Choroid plexus epithelial cell (primary cell): ENCODE data around the gene SARM1.

Experiments
- DNase-seq: peaks from one replicate; pipeline ENCODE4 v3.0.0-alpha.2; 2010; ENCODE audit warnings: low read depth
- H3K4me3 ChIP-seq: 2 replicates; pipeline ENCODE4 v1.5.1; 2011; ENCODE audit warnings: low read depth, mild to moderate bottlenecking, control low read depth, low read length, moderate library complexity
- TF ChIP-seq, protein P1 (sequence below): conservative IDR thresholded peaks from 2 replicates; pipeline ENCODE4 v1.5.1; 2011; ENCODE audit warnings: low read depth, mild to moderate bottlenecking, control low read depth, inconsistent platforms, low read length, moderate library complexity

The SARM1 gene

DNA sequence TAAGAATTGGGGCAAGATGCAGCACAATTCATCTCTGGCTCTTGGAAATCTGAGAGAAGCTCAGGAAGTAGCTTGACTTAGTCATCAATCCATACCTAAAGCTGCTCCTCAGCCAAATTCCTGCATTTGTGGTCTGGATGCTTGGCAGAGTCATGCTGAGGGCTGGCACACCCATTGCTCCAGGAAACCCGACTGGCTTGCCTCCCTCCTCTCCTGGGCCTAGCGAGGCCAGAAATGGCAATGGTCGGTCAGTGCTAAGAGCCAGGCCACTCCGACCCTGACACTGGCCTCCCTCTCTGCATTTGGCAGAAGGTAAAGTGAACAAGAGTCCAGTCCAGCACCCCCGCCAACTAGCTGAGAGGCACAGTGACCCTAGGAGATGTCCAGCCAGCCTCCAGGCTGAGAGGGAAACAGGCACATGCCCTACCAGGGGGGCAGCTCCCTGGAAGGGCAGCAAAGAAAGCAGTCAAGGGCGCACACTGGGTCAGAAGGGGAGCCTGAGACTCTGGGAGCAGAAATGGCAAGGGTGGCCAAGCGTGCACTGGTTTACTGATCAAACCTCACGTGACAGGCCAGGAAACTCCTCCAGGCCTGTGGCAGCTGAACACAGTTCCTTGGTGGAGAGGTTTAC, 24.1 kb upstream of the SARM1 start:
- DNase-seq, result peak; percentile 83
- no peak overlapping the region for H3K4me3 ChIP-seq
- TF ChIP-seq, protein P1, sequence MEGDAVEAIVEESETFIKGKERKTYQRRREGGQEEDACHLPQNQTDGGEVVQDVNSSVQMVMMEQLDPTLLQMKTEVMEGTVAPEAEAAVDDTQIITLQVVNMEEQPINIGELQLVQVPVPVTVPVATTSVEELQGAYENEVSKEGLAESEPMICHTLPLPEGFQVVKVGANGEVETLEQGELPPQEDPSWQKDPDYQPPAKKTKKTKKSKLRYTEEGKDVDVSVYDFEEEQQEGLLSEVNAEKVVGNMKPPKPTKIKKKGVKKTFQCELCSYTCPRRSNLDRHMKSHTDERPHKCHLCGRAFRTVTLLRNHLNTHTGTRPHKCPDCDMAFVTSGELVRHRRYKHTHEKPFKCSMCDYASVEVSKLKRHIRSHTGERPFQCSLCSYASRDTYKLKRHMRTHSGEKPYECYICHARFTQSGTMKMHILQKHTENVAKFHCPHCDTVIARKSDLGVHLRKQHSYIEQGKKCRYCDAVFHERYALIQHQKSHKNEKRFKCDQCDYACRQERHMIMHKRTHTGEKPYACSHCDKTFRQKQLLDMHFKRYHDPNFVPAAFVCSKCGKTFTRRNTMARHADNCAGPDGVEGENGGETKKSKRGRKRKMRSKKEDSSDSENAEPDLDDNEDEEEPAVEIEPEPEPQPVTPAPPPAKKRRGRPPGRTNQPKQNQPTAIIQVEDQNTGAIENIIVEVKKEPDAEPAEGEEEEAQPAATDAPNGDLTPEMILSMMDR, result no peak

DNA sequence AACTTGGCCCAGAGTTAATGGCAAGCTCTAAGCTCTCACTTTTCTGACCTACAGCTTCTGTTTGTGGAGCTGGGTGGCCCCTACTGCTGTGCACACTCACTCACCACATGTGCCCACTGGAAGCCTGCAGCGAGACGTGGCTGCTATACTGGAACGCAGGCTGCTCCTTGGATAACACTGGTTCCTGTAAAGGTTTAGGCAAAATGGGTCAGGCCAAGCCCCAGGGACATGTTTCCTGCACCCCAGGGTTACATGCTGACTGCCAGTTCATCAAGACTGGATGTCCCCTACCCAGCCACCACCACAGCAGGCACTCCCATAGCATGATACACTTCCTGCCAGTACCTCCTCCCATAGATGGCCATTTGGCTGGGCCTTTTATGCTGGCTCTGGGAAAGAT, 22.5 kb upstream of the SARM1 start:
- DNase-seq, result no peak
- H3K4me3 ChIP-seq, result no peak overlapping the region
- TF ChIP-seq, protein P1, result no peak

DNA sequence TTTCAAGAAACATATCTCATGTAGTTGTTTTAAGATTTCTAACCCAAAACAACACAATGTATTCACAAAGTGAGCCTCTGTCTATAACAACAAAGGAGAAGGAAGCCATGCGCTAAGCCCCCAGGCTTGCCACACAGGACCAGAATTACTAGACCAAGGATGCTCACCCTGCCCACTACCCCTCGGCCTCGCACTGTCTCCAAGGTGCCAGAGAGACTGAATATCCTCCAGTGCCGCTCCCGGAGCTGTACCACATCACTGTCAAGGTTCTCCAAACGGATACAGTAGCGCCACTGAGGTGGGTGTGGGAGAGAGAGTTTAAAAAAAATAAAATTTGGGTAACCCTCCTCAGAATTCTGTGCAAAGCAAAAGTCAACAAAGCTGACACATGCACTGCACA, 21.2 kb upstream of the SARM1 start:
- TF ChIP-seq, protein P1, result no peak
- no peak for DNase-seq
- H3K4me3 ChIP-seq, result no peak overlapping the region

DNA sequence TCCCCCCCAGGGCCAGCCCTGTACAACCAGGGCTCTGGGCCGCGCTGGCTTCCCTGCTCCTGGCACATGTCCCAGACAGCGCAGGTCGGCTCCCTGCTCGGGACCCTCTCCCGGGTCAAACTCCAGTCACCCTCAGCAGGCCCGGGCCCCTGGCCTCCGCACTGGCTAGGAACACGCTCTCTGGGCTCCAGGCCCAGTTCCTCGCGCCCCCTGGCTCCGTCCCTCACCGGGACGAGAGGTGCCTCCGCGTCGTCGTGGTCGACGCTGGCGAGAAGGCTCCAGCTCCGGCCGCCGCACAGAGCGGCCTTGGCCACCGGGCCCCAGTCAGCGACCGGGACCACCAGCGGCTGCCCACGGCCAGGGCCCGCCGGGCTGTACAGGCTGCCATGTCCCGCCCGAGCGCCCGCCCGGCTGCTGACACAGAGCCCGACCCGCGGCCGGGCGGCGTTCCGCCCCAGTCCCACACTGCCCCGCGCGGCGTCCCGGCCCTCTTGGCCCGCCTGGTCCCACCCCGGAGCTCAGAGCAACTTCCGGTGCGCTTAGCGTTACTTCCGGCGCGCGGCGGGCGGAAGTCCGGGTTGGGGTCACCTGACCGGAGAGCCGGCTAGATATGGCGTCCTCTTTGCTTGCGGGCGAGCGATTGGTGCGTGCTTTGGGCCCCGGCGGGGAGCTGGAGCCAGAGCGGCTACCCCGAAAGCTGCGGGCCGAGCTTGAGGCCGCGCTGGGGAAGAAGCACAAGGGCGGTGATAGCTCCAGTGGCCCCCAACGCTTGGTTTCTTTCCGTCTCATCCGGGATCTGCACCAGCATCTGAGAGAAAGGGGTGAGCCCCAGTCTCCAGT, 14.2 kb upstream of the SARM1 start, which contains the start of gene POLDIP2:
Gene POLDIP2, minus strand, starts transcription at position 467 of the 840 bp plus-strand sequence. Its CDS starts 79 bp downstream, at position 388.
- peak; percentile 96 for DNase-seq
- H3K4me3 ChIP-seq, result peak within 1 kb of the TSS; percentile 92
- TF ChIP-seq, protein P1, result no peak

DNA sequence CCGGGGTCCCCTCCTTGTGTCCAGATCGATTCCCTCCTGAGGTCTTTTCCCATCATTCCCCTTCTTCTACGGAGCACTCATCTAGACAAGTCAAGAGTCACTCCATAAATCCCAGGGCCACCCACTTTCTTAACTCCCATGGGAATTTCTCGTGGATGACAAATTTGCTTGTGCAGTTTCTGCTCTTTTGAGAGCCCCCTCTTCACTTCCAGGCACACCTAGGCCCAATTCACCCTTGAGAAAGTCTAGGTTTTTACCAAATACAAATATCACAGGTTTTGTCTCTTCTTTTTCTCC, 13.6 kb upstream of the SARM1 start:
- H3K4me3 ChIP-seq, result peak overlapping the region; percentile 92
- TF ChIP-seq, protein P1, result no peak
- DNase-seq, result no peak

DNA sequence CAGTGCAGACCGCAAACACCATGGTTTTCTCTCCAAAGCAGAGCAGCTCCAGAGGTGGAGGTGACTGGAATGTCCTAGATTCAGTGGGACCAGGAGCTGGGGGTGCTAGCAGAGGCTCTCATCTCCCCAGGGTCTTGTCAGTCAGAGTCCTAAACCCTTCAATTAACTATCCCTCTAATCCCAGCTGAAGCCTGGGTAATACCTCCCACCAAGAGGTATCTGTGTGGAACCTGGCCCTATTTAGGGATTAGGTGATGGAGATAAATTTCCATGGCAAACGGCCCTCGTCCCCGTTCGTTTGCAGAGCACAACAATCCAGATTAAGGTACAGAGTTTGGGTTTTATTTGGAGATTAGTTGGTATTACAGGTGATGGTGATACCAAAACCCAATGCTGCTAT, 8.3 kb upstream of the SARM1 start:
- TF ChIP-seq, protein P1, result no peak
- H3K4me3 ChIP-seq, result no peak overlapping the region
- no peak for DNase-seq
